GM13976 (cell line): ENCODE measurements around the gene CNRIP1.
A peak's percentile ranks its signal among the peaks of the same experiment; 100 is the strongest.

Experiments used
- DNase-seq: peaks from one replicate; pipeline ENCODE4 v3.0.0; 2012; ENCODE audit warnings: low spot score
- in situ Hi-C: fragments of 300-500 bp; cut with MboI; formaldehyde crosslinking; loops from one replicate; pipeline ENCODE4 v1.12.0; 2022; ENCODE audit warnings: low sequenced_read_pairs, mixed read lengths, inconsistent platforms; ENCODE audit not compliant: unreplicated experiment
- TF ChIP-seq, protein P1 (sequence below): IDR thresholded peaks from 2 replicates; pipeline ENCODE4 v1.5.1; 2012; ENCODE audit warnings: borderline replicate concordance, mild to moderate bottlenecking; ENCODE audit not compliant: insufficient read depth; ENCODE audit errors: extremely low read depth, missing control alignments, control extremely low read depth

The CNRIP1 gene

GRCh38 chr2:68283419-68283812, 36.3 kb downstream of the CNRIP1 start:
- in situ Hi-C loops: loop anchor here (10.0 kb wide), 1 partner anchor 159 kb away; no protein-coding TSS in a partner anchor
- no peak for DNase-seq
- TF ChIP-seq, protein P1, sequence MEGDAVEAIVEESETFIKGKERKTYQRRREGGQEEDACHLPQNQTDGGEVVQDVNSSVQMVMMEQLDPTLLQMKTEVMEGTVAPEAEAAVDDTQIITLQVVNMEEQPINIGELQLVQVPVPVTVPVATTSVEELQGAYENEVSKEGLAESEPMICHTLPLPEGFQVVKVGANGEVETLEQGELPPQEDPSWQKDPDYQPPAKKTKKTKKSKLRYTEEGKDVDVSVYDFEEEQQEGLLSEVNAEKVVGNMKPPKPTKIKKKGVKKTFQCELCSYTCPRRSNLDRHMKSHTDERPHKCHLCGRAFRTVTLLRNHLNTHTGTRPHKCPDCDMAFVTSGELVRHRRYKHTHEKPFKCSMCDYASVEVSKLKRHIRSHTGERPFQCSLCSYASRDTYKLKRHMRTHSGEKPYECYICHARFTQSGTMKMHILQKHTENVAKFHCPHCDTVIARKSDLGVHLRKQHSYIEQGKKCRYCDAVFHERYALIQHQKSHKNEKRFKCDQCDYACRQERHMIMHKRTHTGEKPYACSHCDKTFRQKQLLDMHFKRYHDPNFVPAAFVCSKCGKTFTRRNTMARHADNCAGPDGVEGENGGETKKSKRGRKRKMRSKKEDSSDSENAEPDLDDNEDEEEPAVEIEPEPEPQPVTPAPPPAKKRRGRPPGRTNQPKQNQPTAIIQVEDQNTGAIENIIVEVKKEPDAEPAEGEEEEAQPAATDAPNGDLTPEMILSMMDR: no peak

- TF ChIP-seq, protein P1: peak; percentile 56
- in situ Hi-C loops: loop anchor here (10.0 kb wide), 1 partner anchor 158 kb away; no protein-coding TSS in a partner anchor
- DNase-seq: peak; percentile 72
Measured at GRCh38 chr2:68282811-68283418, 36.8 kb downstream of the CNRIP1 start.

DNA sequence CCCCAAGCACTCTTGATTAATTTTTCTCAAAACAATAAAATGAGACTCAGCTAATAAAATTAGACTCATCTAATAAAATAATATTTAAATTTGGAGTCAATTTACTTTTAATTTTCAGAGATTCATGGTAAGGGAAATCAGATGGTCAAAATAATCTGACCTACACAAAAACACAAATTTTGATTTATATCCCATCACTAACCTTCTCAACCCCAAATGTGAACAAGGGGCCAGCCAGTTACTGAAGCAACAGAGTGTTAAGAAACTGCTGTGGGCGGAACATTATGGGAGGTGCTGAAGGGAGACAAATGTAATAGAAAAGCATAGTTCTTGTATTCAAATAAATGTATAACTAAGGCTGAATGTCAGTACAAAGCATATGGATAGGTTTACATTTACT, 39.0 kb downstream of the CNRIP1 start:
- TF ChIP-seq, protein P1: no peak
- in situ Hi-C loops: loop anchor here (10.0 kb wide), 1 partner anchor 156 kb away; no protein-coding TSS in a partner anchor
- no peak for DNase-seq

DNA sequence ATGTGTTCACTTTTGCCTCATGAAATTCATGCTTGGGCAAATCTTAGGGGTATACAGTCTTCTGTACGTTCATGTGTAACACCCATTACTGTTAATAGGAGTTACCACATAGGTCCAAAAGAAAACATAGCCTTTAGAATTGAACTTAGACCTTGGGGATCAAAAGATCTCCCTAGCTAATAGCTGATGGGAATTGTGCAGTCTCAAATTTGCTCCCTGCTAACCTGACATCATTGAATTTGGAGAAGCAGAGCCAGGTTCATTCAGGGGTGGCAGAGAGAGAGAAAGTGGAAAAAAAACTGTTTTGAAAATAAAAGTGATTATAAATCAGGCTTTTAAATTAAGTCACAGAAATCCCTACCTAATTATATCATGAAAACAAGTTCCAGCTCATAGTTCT, 39.4 kb downstream of the CNRIP1 start:
- DNase-seq: no peak
- TF ChIP-seq, protein P1: no peak
- in situ Hi-C loops: loop anchor here (10.0 kb wide), 1 partner anchor 156 kb away; no protein-coding TSS in a partner anchor

DNA sequence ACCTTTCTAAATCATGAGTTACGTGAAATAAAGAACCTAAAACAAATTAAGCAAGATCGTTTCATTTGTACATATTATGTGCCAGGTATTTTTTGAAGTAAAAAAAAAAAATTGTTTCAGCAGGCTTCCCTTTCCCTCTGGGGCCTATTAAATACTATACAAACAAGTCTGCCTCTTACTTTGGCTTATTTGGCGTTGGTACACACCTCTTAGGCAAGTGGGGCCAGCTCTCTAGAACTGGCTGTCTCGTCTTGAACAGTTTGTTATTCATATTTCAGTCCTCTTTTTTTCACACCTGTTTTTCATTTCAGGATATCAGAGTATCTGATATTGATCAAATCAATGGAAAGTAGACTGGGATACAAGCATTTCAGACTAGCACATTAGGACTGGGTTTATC, 40.1 kb downstream of the CNRIP1 start:
- no peak for DNase-seq
- in situ Hi-C loops: loop anchor here (10.0 kb wide), 1 partner anchor 155 kb away; no protein-coding TSS in a partner anchor
- TF ChIP-seq, protein P1: no peak

- in situ Hi-C loops: no loop called here
- TF ChIP-seq, protein P1: no peak
- DNase-seq: no peak
Measured at GRCh38 chr2:68278169-68278568, 41.6 kb downstream of the CNRIP1 start.
